HG03060 (cell line): ENCODE results near the gene ADARB2.

Experiments used
- ATAC-seq: cut with Tn5 transposase; IDR thresholded peaks from one replicate; pipeline ENCODE4 v1.9.1; 2021; ENCODE audit warnings: low read depth, moderate number of reproducible peaks; ENCODE audit not compliant: unreplicated experiment

ADARB2 gene

GRCh38 chr10:1316121-1316808 lies 421.1 kb downstream of the ADARB2 start:
- ATAC-seq = no peak

GRCh38 chr10:1315178-1315577 lies 422.1 kb downstream of the ADARB2 start:
- no peak for ATAC-seq

GRCh38 chr10:1311726-1312125 lies 425.6 kb downstream of the ADARB2 start:
- ATAC-seq = no peak

GRCh38 chr10:1310271-1310789 lies 427.0 kb downstream of the ADARB2 start:
- no peak for ATAC-seq

- ATAC-seq = no peak
Measured at GRCh38 chr10:1309617-1310270, 427.6 kb downstream of the ADARB2 start.

GRCh38 chr10:1308962-1309616 lies 428.2 kb downstream of the ADARB2 start:
- no peak for ATAC-seq

GRCh38 chr10:1308173-1308961 lies 429.0 kb downstream of the ADARB2 start:
- no peak for ATAC-seq

GRCh38 chr10:1301143-1301542 lies 436.2 kb downstream of the ADARB2 start:
- no peak for ATAC-seq

GRCh38 chr10:1300218-1300617 lies 437.1 kb downstream of the ADARB2 start:
- ATAC-seq = no peak

- ATAC-seq = no peak
Measured at GRCh38 chr10:1299041-1299726, 438.1 kb downstream of the ADARB2 start.

- no peak for ATAC-seq
Measured at GRCh38 chr10:1297566-1298301, 439.6 kb downstream of the ADARB2 start.

- ATAC-seq = no peak
Measured at GRCh38 chr10:1295756-1296480, 441.4 kb downstream of the ADARB2 start.

GRCh38 chr10:1294748-1295147 lies 442.6 kb downstream of the ADARB2 start:
- ATAC-seq = no peak

GRCh38 chr10:1293636-1294435 lies 443.5 kb downstream of the ADARB2 start:
- ATAC-seq = no peak

- ATAC-seq = no peak
Measured at GRCh38 chr10:1293157-1293556, 444.2 kb downstream of the ADARB2 start.

GRCh38 chr10:1292611-1293031 lies 444.7 kb downstream of the ADARB2 start:
- ATAC-seq = no peak

- ATAC-seq = no peak
Measured at GRCh38 chr10:1291178-1292090, 445.9 kb downstream of the ADARB2 start.
